HEK293 (cell line): ENCODE data around the gene HMG20B.
"Not testable (repeated sequence)": the region's sequence is repeated elsewhere in the genome, so short reads cannot be mapped to it uniquely, and the experiment has no call there.

Source experiments
- CTCF ChIA-PET: fragments of 350-600 bp; formaldehyde crosslinking; extraction: SDS; loops from one replicate; lab custom pipeline; 2021; ENCODE audit warnings: antibody characterized with exemption; lab: Yijun Ruan, JAX
- POLR2A ChIA-PET: fragments of 300-600 bp; formaldehyde crosslinking; extraction: SDS; loops from one replicate; lab custom pipeline; 2020; ENCODE audit warnings: antibody characterized with exemption, inconsistent platforms; lab: Yijun Ruan, JAX
- H3K27ac ChIP-seq: fragments of 200-500 bp; sonication (Bioruptor generic); 2 replicates; pipeline ENCODE4 v1.5.1; 2014; ENCODE audit warnings: low read depth, low read length, control low read depth, inconsistent platforms; ENCODE audit errors: extremely low read depth
- H3K36me3 ChIP-seq, 2 experiments: fragments of 200-500 bp in 1 of 2; sonication (Bioruptor generic) in 1 of 2; 1 replicate in 1 of 2; 2 replicates in 1 of 2; pipeline ENCODE4 v1.5.1; 2014 to 2017; ENCODE audit warnings: inconsistent platforms in 2 of 2, low read length in 2 of 2; ENCODE audit not compliant: control insufficient read depth in 2 of 2, insufficient read depth in 1 of 2
- H3K4me1 ChIP-seq: fragments of 200-500 bp; sonication (Bioruptor generic); 2 replicates; pipeline ENCODE4 v1.5.1; 2014; ENCODE audit warnings: mild to moderate bottlenecking, low read length, inconsistent platforms; ENCODE audit not compliant: control insufficient read depth, insufficient read depth
- H3K4me3 ChIP-seq: 2 replicates; pipeline ENCODE4 v1.5.1; 2011; ENCODE audit warnings: low read depth, mild to moderate bottlenecking, control low read depth, low read length, moderate library complexity
- H3K9me3 ChIP-seq: fragments of 200-500 bp; sonication (Bioruptor generic); 2 replicates; pipeline ENCODE4 v1.5.1; 2014; ENCODE audit warnings: low read depth, low read length, inconsistent platforms; ENCODE audit not compliant: control insufficient read depth, insufficient read depth
- GFI1B ChIP-seq: fragments of 450-650 bp; formaldehyde crosslinking; IDR thresholded peaks from 2 replicates; pipeline ENCODE4 v1.5.1; 2016; ENCODE audit warnings: missing biosample characterization, missing genetic modification characterization
- KLF7 ChIP-seq: fragments of 450-650 bp; formaldehyde crosslinking; IDR thresholded peaks from 2 replicates; pipeline ENCODE4 v1.5.1; 2016; ENCODE audit warnings: missing biosample characterization, missing genetic modification characterization, borderline replicate concordance
- MZF1 ChIP-seq: fragments of 450-650 bp; formaldehyde crosslinking; IDR thresholded peaks from 2 replicates; pipeline ENCODE4 v1.5.1; 2017; ENCODE audit warnings: missing biosample characterization, missing genetic modification characterization, borderline replicate concordance
- SCRT1 ChIP-seq: fragments of 450-650 bp; formaldehyde crosslinking; IDR thresholded peaks from 2 replicates; pipeline ENCODE4 v1.5.1; 2016; ENCODE audit warnings: missing biosample characterization, missing genetic modification characterization, borderline replicate concordance
- ZBTB8A ChIP-seq: fragments of 450-650 bp; formaldehyde crosslinking; IDR thresholded peaks from 2 replicates; pipeline ENCODE4 v1.5.1; 2016; ENCODE audit warnings: missing biosample characterization, missing genetic modification characterization
- ZNF16 ChIP-seq: fragments of 450-650 bp; formaldehyde crosslinking; IDR thresholded peaks from 2 replicates; pipeline ENCODE4 v1.5.1; 2016; ENCODE audit warnings: low read depth, missing biosample characterization, missing genetic modification characterization
- ZNF19 ChIP-seq: fragments of 450-650 bp; formaldehyde crosslinking; IDR thresholded peaks from 2 replicates; pipeline ENCODE4; 2016; ENCODE audit warnings: missing biosample characterization, missing genetic modification characterization, low read depth
- ZNF521 ChIP-seq: fragments of 450-650 bp; formaldehyde crosslinking; IDR thresholded peaks from 2 replicates; pipeline ENCODE4 v1.5.1; 2017; ENCODE audit warnings: missing biosample characterization, mild to moderate bottlenecking, missing genetic modification characterization
- ZNF549 ChIP-seq: fragments of 450-650 bp; IDR thresholded peaks from 2 replicates; pipeline ENCODE4 v1.5.1; 2018; ENCODE audit warnings: missing biosample characterization, missing genetic modification characterization, mild to moderate bottlenecking, inconsistent platforms, moderate library complexity
- ZNF585B ChIP-seq: fragments of 450-650 bp; formaldehyde crosslinking; IDR thresholded peaks from 2 replicates; pipeline ENCODE4 v1.5.1; 2016; ENCODE audit warnings: missing biosample characterization, missing genetic modification characterization
- ZNF596 ChIP-seq: fragments of 450-650 bp; IDR thresholded peaks from 2 replicates; pipeline ENCODE4 v1.5.0; 2018; ENCODE audit warnings: missing biosample characterization, mild to moderate bottlenecking, missing genetic modification characterization, moderate library complexity
- ZNF621 ChIP-seq: fragments of 450-650 bp; formaldehyde crosslinking; IDR thresholded peaks from 2 replicates; pipeline ENCODE4 v1.5.1; 2017; ENCODE audit warnings: missing biosample characterization, missing genetic modification characterization
- ZSCAN23 ChIP-seq: fragments of 450-650 bp; formaldehyde crosslinking; IDR thresholded peaks from 2 replicates; pipeline ENCODE4 v1.5.1; 2016; ENCODE audit warnings: missing biosample characterization, missing genetic modification characterization
- TF ChIP-seq, protein P1 (sequence below): fragments of 450-650 bp; formaldehyde crosslinking; IDR thresholded peaks from 2 replicates; pipeline ENCODE4 v1.5.1; 2016; ENCODE audit warnings: missing biosample characterization, missing genetic modification characterization

HMG20B gene

DNA sequence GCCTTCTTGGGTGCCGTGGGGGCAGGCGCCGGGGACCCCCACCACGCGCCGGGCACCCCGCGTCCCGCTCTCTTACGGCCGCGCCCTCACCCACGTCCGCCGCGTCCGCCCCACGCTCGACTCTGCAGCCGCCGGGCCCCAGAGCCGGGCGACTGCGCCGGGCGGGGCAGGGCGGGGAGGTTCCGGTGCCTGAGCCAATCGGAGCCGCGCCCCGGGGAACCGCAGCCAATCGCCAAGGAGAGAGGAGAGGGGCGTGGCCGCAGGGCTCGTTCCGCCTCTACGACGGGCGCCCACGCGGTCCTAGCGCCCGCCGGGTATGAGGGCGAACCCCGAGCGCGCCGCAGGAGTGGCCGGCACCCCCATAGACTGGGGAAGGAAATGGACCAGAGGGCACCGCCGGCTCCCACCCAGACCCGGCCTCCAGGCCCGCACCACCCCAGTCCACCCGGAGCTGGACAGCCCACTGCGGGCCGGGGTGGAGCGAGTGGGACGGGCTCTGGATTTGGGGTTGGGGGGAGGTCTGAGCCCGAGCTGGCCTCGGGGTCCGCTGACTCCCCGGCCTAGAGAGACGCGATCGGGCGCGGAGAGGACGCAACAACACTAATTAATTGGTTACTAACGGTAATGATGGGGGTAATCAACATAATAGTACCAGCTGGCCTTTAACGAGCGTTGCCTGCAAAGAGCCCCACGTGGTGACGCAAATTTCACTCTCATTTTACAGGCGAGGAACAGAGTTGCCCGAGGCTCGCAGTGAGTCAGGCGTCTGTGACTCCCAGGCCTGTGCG, 15.1 kb upstream of the HMG20B start, which contains the start of gene MFSD12 (continued):
- TF ChIP-seq ZNF596 (no peak), GFI1B (tag by site-specific recombination) (no peak)

DNA sequence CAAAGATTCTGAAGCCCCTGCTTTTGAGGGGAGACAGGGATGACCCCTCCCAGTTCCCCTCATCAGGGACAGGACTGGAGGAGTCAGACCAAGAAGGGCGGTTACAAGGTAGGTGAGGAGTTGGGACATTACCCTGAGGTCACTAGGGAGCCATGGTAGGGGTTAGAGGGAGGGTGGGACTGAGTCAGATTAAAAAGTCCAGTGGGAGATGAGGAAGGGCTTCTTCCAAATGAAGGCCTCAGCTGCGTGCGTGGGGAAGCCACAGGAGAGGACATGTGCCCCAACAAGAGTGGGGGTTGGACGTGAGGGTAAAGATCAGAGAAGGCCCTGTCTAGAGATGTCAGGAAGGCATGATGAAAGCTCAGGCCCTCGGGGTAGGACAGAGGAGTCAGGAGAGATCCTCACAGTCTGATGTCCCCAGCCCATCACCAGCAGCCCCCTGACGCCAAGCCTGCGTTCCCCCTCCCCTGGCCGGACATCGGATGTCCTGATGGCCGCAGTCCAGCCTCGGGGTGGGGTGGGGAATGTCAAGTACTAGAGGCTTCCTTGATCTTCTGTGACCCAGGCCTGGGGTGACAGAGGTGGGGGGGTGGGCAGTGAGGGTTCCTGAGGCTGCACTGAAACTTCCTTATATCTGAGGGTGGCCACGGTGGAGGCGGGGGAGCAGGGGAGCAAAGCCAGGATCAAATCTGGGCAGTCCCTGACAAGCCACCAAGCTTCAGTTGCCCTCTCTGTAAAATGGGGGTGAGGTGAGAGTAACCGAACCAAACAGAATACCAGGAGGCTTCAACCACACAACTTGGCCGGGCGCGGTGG, 8.8 kb upstream of the HMG20B start:
- H3K9me3 ChIP-seq, result no peaks in the 10 kb centered on the region
- ChIA-PET POLR2A (interaction anchor here (1.1 kb wide), 1 partner anchor 19 kb away, joined by 3 read pairs; no protein-coding TSS in a partner anchor), CTCF (interaction anchor here (0.6 kb wide), 1 partner anchor 31 kb away, joined by 3 read pairs; no protein-coding TSS in a partner anchor)
- H3K4me3 ChIP-seq, result no peak overlapping the region
- no peak overlapping the region for H3K27ac ChIP-seq
- no peaks in the 10 kb centered on the region for H3K4me1 ChIP-seq
- H3K36me3 ChIP-seq, result no peaks in the 10 kb centered on the region
- TF ChIP-seq ZNF585B (tag by site-specific recombination), result no peak
- TF ChIP-seq ZNF16 (tag by site-specific recombination), result peak; percentile 88

GRCh38 chr19:3565139-3565538, 7.6 kb upstream of the HMG20B start:
- TF ChIP-seq KLF7 (tag by site-specific recombination) (no peak), ZNF621 (tag by site-specific recombination) (no peak), ZSCAN23 (tag by site-specific recombination) (no peak), ZNF549 (tag by site-specific recombination) (no peak), MZF1 (tag by site-specific recombination) (no peak), ZNF19 (tag by site-specific recombination) (no peak), ZNF521 (tag by site-specific recombination) (no peak), SCRT1 (tag by site-specific recombination) (no peak)
- TF ChIP-seq, protein P1, sequence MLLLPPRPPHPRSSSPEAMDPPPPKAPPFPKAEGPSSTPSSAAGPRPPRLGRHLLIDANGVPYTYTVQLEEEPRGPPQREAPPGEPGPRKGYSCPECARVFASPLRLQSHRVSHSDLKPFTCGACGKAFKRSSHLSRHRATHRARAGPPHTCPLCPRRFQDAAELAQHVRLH (tag by site-specific recombination), result no peak
- ChIA-PET CTCF (interaction anchor here (0.5 to 0.6 kb wide), 2 partner anchors 20 to 686 kb away, joined by 3 read pairs; no protein-coding TSS in a partner anchor), POLR2A (interaction anchor here (0.9 kb wide), 1 partner anchor 14 kb away, joined by 3 read pairs; no protein-coding TSS in a partner anchor)
- no peaks in the 10 kb centered on the region for H3K4me1 ChIP-seq
- H3K4me3 ChIP-seq, result no peak overlapping the region
- H3K9me3 ChIP-seq, result no peaks in the 10 kb centered on the region
- H3K27ac ChIP-seq, result no peak overlapping the region
- H3K36me3 ChIP-seq, result no peaks in the 10 kb centered on the region

- H3K9me3 ChIP-seq, H3K36me3 ChIP-seq, H3K4me3 ChIP-seq, H3K27ac ChIP-seq, H3K4me1 ChIP-seq: not testable (repeated sequence)
- CTCF ChIA-PET, result interaction anchor here (0.6 to 0.9 kb wide), 2 partner anchors 25 to 115 kb away, joined by 3 to 5 read pairs; no protein-coding TSS in a partner anchor
- TF ChIP-seq ZBTB8A (tag by site-specific recombination), result peak; percentile 52
- POLR2A ChIA-PET, result interaction anchor here (0.6 to 0.9 kb wide), 4 partner anchors 8 to 19 kb away, joined by 3 to 4 read pairs (median 4); no protein-coding TSS in a partner anchor
Observed at GRCh38 chr19:3570042-3570441, 2.7 kb upstream of the HMG20B start.
